Dermis blood vessel endothelial cell (primary cell): ENCODE measurements around the gene CENPP. TPM values are rescaled to one million over a fixed set of nuclear protein-coding genes. Genes with fewer than 3 reads are reported as not detected.

Experiments used
- DNase-seq: peaks from one replicate; pipeline ENCODE4 v3.0.0; 2010
- total RNA-seq: library from RNA; depleted of rRNA; stranded (reverse); fragments of >200 nt; gene quantifications from 2 replicates; pipeline ENCODE4 v1.2.3, GENCODE V29; 2014

The CENPP gene
- total RNA-seq, 1 donor from 2014 or later = 2.9 TPM

DNA sequence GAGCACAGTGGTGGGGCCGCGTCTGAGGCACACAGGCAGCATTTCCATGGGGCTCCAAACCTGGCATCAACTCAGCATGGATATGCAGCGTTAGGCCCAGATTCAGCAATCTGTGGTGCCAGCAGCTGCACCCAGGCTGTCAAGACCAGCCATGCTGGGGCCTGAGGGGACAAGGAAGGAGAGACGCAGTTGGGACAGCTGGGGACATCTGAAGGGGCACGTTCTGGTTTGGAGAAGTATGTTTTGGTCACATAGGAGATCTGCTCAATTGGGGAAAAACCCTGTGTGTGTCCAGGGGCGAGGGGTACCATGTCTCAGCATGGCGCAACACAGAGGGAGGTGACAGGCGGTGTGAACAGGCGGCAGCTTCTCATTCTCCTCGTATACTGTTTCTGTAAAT, 276.7 kb downstream of the CENPP start:
- no peak for DNase-seq

- no peak for DNase-seq
These were observed 277.3 kb downstream of the CENPP start for GRCh38 chr9:92603100-92603499.

DNA sequence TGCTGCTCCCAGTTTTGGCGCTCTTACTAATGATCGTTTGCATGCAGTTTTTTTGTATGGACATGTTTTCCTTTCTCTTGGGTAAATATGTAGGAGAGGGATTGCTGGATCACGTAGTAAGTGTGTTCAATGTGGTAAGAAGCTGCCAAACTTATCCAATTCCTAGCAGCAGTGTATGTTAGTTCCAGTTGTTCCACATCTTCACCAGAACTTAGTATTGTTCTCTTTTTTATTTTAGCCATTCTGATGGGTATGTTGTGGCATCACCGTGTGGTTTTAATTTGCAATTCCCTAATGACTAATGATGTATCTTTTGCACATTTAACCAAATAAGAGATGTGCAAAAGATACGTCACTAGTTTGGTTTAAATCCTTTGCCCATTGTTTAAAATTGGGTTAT, 278.2 kb downstream of the CENPP start:
- DNase-seq = no peak

- DNase-seq = no peak
These were observed 279.5 kb downstream of the CENPP start for GRCh38 chr9:92605224-92605623.

DNA sequence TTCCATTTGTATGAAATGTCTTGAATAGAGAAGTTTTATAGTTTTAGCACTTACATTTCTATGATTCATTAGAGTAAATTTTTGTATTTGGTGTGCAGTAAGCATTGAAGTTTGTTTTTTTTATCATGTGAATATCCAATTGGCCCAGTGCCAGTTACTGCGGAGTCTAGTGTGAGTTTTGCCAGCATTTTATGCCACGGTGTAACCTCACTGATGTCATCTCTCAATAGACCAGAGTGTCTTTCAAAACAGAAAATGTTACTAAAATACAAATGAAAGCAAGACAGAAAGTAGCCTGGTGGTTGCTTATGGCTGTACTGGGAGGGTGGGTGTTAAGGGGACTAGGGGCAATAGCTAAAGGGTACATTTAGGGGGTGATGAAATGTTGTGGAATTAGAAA, 281.3 kb downstream of the CENPP start:
- peak; percentile 60 for DNase-seq

- peak; percentile 46 for DNase-seq
These were observed 282.0 kb downstream of the CENPP start for GRCh38 chr9:92607773-92608172.

DNA sequence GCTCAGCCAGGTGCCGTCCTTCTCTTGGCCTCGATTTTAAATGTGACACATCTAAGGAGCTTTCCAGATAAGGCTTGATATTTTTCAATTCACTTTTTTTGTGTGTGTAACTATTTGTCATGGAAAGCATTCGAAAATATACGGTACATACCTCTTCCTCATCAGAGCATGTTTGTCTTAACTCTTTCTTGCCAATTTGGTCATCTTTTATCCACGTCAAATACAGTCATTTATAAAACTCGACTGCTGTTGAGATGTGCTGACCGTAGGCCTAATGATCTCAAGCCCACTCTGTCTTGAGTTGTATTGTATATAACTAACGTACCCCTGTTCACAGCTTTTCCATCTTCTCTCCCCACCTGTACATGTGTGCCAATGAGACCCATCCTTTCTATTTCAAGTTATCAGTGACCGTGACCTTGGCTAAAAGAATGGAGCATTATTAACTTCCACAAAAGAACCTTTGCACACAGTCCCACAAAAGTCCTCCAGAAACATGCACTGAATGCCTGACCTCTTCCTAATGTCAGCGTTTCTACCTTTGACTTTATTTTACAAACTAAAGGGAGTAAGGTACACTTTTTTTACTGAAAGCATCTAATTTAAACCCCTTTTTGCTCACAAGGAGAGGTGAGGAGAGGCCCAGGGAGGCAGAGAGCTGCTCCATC, 282.6 kb downstream of the CENPP start:
- DNase-seq = no peak

- no peak for DNase-seq
These were observed 283.2 kb downstream of the CENPP start for GRCh38 chr9:92608909-92609445.

GRCh38 chr9:92610470-92611420, 285.0 kb downstream of the CENPP start:
- DNase-seq = no peak

DNA sequence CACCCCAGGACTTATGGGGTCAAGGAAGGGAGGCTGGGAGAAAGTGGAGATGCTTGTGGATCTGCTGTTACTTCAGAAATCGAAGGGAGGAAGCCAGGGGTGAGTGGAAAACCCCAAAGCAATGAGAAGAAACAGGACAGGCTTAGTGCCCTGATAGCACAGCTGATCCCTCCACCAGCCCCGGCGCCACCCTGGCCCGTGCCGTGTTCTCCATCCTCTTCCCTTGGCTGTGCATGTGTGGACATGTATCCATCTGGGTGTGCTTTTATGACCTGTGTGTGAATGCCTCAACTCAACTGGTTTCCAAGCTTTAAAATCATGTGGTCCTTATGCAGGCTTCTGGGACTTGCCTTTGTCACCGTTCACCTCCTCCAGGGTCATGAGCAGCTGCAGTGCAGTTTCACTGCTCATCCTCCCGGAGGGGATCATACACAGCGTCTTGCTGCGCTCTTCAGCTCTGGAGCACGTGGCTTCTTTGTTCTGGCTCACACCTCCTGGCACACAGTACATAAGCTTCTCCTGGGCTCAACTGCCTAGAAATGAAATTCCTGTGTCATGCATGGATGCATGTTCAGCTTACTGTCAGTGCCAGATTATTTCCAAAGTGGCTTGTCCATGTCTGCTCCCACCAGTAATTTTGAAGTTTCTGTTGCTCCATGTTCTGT, 286.0 kb downstream of the CENPP start:
- DNase-seq = no peak

DNA sequence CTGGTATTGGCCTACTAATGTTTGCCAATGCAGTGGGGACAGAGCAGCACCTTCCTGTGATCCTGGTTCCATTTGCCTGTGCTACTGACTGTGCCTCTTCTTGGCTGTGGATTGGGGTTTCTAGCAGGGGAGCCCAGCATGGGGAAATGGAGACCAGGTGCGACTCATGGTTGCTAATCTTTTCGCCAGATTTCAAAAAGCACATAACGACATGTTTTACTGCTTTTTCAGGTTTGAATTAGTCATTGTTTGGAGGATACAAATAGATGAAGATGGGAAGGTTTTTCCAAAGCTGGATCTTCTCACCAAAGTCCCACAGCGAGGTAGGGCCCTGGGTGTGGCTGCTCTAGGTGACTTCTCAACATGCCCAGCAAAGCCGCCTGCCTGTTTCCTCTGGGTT, 286.5 kb downstream of the CENPP start:
- DNase-seq = no peak

- DNase-seq = no peak
These were observed 287.1 kb downstream of the CENPP start for GRCh38 chr9:92612816-92613215.

DNA sequence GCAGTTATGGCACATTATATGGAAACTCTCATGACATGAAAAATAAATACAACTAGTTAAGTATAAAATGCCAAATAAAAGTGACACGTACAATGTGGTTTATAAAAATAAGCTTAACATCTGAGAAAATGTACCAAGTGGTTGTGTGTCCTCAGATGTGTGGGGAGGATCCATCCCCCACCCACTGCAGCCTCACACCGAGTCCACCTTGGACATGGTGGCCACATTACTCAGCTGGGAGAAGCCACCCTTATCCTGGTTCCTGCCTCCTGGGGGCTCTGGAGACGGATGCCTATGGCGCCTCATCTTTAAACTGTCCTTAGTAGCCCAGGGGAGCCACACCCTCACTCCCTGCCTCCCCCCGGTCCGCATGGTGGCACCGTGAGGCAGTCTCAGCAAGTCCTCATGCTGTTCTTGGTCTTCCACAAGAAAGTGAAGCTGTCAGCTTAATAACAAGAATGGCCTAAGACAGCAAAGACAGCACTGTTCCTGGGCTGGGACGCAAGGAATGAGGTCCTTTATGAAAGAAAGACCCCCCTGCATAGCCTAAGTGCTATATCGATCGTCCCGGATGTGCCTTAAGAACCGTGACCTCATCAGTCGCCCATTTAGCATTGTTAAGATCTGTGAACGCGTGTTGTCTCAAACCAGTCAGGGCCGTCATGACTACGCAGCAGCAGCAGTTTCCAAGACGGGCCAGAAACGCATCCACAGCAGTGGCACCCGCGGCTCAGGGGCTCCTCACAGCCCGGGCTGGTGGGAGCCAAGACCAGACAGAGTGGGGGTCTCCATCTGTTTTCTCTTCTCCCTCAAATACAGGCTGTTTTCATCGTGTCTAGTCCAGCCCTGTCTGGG, 287.7 kb downstream of the CENPP start:
- DNase-seq = no peak

- no peak for DNase-seq
These were observed 288.4 kb downstream of the CENPP start for GRCh38 chr9:92614123-92614510.

DNA sequence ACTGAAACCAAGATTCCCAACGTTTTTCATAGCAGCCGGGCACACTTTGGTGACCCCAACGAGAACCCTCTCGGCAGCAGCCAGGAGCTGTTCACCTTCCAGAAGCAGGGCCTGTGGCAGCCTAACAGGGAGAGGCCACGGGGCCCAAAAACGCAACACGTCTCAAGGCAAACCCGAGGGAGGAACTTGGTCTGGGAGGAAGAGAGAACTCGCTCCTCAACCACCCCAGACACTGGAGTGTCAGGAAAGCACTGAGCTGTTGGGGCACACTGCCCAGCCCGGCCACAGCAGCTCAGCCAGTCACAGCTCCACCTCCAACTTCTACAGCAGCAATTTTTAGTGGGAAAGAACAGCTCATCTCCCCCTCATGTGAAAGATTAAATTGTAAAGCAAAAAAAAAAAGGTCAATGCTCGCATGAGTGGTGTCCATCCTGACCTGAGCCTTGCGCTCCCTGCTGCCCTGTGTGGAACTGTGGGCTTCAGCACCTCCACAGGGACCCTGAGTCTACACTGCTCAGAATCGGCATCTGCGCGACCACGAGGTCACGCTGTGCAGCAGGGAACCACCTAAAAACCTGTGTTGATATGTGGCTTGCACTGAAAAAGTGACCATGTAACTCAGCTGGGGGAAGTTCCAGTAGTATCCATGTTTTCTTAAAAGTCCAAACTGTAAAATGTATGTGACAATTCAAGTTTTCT, 289.2 kb downstream of the CENPP start:
- no peak for DNase-seq

DNA sequence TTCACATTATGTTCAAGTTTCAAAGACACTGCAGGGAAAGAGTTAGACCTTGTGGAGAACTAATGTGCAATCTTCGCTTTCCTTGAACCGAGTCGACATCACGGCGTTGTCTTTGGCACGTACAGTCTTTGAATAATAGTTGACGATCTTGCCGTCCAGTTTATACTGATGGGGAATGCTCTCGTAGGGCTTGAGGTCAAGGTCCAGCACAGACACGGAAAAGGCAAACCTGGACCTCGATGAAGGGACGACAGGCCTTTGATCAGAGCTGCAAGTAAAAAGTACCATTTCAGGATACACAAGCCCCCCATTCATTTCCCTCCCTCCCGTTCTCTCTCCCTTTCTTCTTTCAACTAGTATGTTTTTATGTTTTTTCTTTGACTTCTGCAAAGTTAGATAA, 290.0 kb downstream of the CENPP start:
- DNase-seq = no peak

DNA sequence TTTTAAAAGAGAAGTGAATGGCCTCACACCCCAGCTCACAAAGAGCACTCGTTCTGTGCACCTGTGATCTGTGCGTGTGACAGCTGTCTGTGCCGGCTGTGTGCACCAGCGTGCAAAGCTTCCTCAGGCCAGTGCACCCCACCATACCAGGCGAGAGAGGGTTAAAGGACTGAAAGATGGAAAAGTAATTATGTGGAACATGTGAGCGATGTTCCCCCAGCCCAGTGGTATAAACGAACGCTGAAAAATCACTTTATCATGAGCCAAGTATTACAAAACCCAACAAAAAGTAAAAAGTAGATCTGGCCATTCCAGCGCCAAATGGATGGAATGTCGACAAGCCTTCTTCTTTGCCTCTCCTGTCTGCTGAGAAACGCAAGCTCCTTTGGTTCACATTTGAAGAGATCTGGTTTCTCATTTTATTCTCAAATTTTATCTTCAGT, 290.5 kb downstream of the CENPP start:
- DNase-seq = no peak

DNA sequence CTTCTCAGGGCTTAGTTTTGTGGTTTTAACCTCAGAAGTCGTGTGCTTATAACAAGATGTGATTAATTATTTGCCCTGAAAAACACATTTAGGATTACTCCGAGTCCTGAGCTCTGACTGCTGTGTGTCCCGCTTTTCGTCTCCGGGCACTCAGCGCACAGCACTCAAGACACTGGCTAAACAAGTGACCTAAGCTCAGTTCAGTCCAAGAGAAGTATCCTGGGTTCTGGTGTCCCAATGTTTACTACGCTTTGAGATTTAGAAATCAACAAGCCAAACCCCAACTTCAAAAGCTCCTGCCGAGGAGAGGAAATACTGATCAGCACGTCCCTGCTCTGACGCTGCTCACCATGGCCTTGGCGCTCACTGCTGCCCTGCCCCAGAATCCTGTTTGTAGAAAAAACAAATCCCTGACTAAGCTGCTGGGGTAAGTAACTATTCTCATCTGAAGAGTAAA, 290.9 kb downstream of the CENPP start:
- no peak for DNase-seq

DNA sequence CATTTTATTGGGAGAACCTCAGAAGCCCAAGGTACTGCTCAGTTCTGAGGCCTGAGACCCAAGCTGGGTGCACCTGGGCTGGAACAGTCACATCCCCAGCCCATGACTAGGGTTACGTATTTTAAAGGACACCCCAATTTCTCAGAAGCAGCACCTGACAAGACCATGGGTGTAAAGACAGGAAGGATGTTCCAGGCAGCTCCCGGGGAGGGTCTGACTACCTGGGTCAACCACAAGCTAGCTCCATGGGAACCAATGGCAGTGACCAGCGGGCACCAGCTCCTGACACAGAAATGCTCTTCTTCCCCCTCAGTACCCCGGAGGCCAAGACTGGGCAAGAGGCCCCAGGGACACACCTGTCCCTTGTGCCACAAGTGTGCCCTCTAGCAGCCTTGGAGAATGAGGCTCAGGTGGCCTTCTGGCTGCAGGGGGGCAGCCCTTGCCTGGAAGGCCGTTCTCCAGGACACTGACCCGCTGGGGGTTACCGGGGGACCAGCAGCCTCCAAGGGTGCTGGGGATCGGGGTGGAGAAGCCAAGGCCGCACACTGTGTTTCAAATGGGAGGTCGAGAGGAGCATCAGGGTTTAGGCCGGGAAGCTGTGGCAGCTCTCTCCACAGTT, 291.6 kb downstream of the CENPP start:
- DNase-seq = no peak

DNA sequence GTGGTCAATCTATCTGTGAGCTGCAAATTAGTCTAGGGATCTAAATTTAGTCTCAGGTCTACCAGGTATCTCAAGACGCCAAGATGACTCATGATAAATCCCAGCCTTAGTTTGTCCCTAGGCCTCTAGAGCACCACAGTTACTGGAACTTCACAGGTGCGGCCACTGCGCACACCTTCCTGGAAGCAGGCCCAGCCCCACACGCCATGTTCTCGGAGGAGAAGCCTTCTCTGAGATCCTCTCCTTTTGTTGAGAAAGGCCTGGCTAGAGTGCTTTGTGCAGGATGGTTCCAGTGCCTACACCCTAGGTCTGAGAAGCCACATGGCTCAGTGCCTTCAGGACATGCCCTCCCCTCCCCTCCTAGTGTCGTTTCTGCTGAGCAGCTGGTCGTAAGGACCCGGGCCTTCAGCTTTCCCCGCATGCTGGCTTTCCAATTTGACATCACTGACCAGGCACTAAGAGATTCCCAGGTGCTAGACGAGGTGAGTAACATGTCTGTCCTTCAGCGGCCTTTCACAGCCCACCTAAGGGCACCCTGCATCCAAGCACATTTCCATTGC, 292.3 kb downstream of the CENPP start:
- DNase-seq = no peak
